Stimulated activated CD4-positive, alpha-beta T cell treated with anti-CD3 and anti-CD28 coated beads, Interleukin-4, amount 100 ng/mL, for 1 hour (primary cell): ENCODE results near the gene HEXB.
"Not testable (repeated sequence)": the region's sequence is repeated elsewhere in the genome, so short reads cannot be mapped to it uniquely, and the experiment has no call there.

Source experiments
- DNase-seq: peaks from one replicate; pipeline ENCODE4 v3.0.0-alpha.2; 2020

Gene HEXB

DNA sequence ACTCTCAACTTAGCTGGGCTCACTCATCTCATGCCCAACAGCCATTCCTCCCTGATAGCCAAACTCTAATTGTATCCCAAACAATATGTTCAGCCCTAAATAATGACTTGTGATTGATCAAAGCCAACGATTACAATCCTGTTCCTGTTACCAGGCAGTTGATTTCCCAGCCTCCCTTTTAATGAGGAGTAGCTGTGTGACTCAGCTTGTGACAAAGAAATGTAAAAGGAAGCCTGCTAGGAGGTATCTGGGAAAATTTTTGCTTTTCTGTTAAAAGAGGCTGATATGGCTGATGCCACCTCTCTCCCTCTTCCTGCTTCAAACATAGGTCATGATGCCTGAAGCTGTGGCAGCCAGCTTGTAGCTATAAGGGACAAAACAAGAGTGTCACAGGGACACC lies 24.9 kb upstream of the HEXB start:
- no peak for DNase-seq

DNA sequence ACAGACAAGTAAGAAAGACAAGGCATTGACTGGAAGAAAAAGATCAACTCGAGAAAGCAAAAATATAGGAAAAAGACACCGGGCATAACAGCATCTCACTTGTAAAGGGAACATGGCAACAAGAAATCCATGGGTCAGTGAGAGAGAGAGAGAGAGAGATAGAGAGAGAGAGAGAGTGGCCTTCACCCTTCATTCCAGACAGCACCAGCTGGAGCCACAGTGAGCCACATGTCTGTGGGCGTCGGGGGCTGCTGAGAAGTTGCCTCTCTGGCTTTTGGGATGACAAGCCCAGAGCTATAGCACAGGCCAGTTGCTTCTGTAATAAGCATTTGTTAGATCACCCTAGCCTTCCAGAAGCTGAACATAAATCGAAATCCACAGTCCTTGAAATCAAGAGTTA lies 24.2 kb upstream of the HEXB start:
- DNase-seq = no peak

DNA sequence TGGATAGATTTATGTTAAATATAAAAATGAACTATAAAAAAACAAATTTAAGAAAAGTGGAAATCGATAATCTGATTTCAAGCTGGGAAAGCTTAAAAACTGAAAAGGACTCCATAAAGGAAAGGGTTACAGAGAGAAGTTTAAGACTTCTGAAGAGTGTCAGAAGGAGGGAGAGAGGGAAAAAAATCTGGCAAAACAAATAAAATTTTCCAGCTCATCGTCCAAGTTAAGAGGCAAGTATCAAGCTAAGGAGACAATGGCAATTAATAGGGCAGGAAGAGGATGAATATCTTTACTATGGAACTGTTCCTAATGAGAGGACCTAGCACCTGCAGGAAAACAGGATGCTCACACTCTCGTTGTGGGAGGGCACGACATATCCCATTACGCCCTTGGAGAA lies 20.5 kb upstream of the HEXB start:
- DNase-seq = no peak

GRCh38 chr5:74665273-74665672 lies 19.8 kb upstream of the HEXB start:
- DNase-seq = no peak

- DNase-seq = no peak
These were observed 19.2 kb upstream of the HEXB start for GRCh38 chr5:74665816-74666215.

- no peak for DNase-seq
These were observed 17.6 kb upstream of the HEXB start for GRCh38 chr5:74667396-74667795.

DNA sequence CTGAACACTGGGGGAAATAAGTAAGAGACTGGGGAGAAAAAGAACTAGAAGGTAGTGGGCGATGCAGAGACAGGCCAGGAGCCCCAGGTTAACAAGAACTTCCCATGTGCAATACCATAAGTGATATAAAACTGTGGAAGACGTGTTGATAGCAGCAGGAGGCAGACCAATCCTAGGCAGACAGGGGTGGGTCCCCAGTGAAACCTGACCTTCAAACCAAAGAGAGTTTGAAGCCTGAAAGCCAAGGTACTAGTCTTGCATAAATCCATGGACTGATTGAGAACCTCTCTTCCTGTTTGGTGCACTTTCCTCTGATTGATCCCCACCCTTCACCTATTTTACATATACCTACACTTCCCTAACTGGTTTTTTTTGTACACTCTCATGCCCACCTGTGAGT lies 15.2 kb upstream of the HEXB start:
- no peak for DNase-seq

DNA sequence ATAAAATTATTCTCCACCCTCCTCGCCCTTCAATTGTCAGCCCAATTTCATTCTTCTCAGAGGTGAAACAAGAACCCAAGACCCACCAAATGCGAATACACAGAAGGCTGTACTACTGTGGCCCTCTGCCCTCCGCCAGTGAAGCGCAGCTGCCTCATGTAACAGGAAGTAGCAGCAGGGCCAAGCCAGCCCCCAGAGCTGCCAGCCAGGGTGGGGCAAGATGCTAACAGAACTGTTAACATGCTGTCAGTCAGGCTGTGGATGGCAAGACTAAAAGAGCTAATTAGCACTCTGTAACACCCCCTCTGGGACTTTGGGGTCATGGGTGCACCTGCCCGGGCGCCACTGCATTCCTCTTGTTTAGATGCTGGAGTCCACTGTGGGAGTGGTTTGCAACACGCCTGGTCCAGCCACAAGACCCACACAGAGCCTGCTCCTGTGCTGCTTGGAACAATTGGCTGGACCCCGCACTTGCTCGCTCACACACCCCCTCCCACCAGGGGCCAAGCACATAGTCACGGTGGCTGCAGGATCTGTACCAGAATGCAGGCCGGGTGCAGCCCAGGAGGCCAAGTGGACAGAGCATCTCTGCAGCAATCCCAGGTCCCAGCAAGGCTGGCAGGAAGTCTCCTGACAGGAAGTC lies 14.5 kb upstream of the HEXB start:
- no peak for DNase-seq

GRCh38 chr5:74672215-74672877 lies 12.7 kb upstream of the HEXB start:
- DNase-seq = no peak

GRCh38 chr5:74673011-74673790 lies 11.8 kb upstream of the HEXB start:
- no peak for DNase-seq

DNA sequence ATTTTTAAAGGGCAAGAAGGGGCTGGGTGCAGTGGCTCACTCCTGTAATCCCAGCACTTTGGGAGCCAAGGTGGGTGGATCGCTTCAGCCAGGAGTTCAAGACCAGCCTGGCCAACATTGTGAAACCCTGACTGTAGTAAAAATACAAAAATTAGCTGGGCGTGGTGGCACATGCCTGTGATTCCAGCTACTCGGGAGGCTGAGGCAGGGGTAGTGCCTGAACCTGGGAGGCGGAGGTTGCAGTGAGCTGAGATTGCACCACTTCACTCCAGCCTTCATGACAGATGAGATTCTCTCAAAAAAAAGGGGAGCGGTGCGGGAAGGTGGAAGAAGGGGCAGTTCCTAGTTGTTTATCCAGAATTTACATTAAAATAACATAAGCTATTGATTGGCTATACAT lies 8.6 kb upstream of the HEXB start:
- DNase-seq = not testable (repeated sequence)

DNA sequence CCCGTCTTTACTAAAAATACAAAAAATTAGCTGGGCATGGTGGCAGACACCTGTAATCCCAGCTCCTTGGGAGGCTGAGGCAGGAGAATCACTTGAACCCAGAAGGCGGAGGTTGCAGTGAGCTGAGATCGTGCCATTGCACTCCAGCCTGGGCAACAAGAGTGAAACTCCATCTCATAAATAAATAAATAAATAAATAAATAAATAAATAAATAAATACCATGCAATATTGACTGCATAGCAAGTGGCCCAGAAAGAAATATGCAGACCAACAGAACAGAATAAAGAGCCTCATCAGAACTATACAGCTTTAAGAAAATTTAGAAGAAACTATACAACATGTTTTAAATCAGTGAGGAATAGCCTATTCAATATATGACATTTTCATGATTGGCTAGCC lies 6.9 kb upstream of the HEXB start:
- DNase-seq = not testable (repeated sequence)

- DNase-seq = not testable (repeated sequence)
These were observed 5.7 kb upstream of the HEXB start for GRCh38 chr5:74679300-74679699.

GRCh38 chr5:74679966-74680365 lies 5.1 kb upstream of the HEXB start:
- no peak for DNase-seq

GRCh38 chr5:74685979-74686631 lies 1.1 kb downstream of the HEXB start:
- DNase-seq = no peak

DNA sequence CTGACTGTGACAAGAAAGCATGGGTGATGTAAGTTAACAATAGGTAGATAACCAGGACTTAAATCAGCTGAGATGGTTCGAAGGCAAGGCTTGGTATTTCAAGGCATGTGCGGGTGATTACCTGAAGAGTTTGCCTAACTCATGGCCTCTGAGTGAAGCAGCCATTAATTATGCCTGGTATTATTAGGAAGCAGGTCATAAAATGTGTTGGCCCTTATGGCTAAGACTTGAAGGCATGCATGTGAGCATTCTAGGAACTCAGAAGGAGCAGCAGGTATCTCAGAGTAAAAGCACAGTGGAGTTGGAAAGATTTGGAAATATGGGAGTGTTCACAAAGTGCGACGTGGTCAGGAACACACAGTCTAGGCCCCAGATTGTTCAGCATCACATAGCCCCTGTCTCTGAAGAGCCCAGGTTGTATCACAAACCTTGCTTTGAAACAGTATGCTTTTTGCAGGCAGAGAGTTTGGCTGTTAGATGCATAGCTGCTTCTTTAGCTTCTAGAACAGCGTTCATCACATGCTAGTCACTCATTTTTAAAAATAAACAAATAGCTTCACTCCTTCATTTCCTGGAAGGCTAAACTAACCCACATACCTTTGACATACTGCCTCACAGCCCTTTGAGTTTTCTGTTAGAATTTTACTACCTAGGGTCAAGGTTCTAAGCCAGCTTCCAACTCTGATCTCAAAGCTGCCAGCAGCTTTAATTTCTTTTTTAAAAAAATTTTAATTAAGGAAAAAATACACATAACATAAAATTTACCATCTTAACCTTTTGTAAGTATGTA lies 2.1 kb downstream of the HEXB start:
- DNase-seq = no peak

DNA sequence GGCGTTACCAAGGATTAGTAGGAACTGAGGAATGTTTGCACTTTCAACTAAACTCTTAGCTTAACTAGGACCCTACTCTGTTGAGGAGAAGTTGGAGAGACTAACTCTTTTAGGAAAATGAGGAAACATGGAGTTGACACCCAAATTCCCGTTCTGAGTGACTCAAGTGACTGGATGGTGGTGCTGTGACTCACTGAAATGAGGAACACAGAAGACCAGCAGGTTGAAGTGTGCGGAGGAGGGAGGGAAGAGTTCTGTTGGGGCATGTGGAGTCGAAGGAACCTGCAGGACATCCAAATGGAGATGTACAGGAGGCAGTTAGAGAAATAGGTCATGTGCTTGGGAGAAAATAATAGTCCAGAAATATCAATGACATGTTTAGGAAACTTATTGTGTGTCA lies 8.2 kb downstream of the HEXB start:
- DNase-seq = no peak

DNA sequence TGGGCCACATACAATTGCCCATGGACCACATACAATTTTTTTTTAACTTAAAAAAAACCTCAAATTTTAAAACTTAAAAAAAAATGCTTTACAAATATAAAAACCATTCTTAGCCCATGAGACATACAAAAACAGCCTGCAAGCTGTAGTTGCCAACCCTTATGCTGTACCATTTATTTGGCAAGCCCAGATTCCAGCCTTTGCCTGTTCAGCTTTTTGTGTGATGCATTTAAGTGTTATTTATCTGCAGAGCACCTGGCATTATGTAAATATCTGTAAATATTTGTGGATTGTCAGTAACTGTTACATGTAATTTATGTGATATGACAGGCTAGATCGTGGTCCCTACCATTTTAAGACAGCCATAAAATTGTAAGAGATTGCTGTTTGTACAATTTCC lies 32.6 kb downstream of the HEXB start:
- DNase-seq = no peak

DNA sequence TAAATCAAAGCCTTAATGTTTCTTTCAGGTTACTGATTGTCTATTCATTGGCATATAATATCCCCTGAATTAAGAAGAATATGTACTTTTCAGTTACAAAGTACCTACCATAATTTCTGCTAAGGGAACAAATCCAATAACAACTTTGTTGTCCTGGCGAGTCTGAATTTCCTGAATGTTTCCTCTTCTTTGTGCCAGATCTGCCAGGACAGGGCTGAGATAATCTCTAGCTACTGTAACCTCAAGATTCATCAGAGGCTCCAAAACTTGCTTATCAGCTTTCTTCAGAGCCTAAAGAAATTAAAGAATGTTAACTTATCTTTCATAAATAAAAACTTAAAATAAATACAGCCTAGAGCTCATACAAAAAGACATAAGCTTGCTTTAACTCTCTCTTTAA lies 37.2 kb downstream of the HEXB start:
- DNase-seq = no peak

DNA sequence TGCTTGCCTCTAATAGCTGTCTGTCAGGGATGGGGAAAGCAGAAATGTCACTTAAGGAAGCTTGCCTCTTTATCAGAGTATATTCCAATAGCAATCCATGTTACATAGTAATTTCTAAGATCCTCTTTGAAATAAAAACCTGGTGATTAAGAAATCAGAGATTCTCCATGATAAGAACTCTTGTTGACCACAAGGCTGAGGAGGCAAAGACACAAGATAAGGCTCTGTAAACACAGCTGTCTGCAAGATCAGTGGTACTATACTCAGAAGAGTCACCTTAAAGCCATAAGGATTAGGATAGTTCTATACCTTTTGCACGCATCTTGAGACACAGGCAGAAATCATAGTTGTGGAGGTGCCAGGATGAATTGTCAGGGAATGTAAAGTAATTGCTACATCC lies 40.3 kb downstream of the HEXB start:
- DNase-seq = no peak

DNA sequence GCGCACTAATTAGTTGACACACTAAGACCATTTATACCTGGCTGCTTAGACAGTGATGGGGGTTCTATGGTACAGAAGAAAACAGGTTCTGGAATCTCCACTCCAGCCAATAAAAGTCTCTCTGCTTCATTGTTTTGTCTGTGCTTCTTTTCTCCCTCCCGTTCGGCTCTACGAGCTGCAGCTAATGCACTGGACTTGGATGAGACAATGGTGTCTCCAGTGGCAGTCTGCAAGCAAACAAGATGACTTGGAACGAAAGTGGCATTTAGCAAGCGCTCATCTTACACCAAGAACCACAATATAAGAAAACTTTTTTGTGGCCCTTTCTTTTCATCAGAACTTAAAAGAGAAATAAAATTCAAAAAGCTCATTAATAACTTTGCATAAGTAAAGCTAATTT lies 51.7 kb downstream of the HEXB start:
- no peak for DNase-seq

GRCh38 chr5:74738406-74738805 lies 53.4 kb downstream of the HEXB start:
- no peak for DNase-seq

DNA sequence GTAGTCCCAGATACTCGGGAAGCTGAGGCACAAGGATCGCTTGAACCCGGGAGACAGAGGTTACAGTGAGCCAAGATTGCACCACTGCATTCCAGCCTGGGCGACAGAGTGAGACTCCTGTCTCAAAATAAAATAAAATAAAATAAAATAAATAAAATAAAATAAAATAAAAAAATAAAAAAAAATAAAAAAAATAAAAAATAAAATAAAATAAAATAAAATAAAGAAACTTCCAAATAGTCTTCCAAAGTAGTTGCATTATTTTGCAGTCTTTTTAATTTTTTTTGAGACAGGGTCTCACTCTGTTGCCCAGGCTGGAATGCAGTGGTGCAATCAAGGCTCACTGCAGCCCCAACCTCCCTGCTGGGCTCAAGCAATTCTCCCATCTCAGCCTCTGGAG lies 63.7 kb downstream of the HEXB start:
- not testable (repeated sequence) for DNase-seq
